ENCODE data around the gene PHOX2B. TPM values are rescaled to one million over a fixed set of nuclear protein-coding genes. Genes with fewer than 3 reads are reported as not detected.
A peak's percentile ranks its signal among the peaks of the same experiment; 100 is the strongest.

The PHOX2B gene
- polyA plus RNA-seq, 2 donors, result not detected

DNA sequence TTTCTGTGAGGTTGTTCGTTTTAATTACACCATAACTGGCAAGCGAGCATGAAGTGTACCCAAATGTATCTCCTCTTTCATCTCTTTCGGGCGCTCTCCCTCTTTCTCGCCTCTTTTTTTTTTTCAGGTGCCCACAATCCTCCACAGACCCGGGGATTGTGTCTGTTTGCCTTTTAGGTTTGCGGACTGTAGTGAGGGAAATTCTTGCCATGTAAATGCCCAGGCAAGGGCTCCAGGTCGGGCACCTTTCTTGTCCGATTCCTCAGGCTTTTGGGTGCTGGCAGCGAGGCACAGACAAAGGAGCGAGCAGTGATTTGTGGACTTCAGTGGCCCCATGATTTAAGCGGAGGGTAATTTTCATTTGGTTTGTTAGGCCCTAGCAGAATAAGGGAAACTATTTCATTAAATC, 1.1 kb upstream of the PHOX2B start:
- Histone ChIP-seq H3K27me3 (ENCODE audit: control insufficient read depth in 1 of 2, insufficient read depth in 2 of 2, low read length in 2 of 2) (peaks cover 17 to 27% of the 10 kb centered on the region in 2 donors), H3K4me1 (ENCODE audit: control insufficient read depth in 2 of 2, insufficient read depth in 2 of 2, low read length in 1 of 2) (peaks cover 2 to 9% of the 10 kb centered on the region in 2 donors), H3K27ac (ENCODE audit: low read depth in 2 of 2, low read length in 1 of 2) (no peak overlapping the region), H3K36me3 (ENCODE audit: control insufficient read depth in 2 of 2, insufficient read depth in 2 of 2, low read length in 1 of 2) (no peaks in the 10 kb centered on the region), H3K4me3 (ENCODE audit: low read depth in 1 of 2, low read length in 2 of 2) (no peak overlapping the region), H3K9me3 (ENCODE audit: control insufficient read depth in 2 of 2, insufficient read depth in 1 of 2, low read depth in 1 of 2, low read length in 1 of 2) (peaks cover 0 to 9% of the 10 kb centered on the region in 2 donors)
- 14 to 17% methylated on average over 12 of the region's 12 CpGs for WGBS, 2 donors

DNA sequence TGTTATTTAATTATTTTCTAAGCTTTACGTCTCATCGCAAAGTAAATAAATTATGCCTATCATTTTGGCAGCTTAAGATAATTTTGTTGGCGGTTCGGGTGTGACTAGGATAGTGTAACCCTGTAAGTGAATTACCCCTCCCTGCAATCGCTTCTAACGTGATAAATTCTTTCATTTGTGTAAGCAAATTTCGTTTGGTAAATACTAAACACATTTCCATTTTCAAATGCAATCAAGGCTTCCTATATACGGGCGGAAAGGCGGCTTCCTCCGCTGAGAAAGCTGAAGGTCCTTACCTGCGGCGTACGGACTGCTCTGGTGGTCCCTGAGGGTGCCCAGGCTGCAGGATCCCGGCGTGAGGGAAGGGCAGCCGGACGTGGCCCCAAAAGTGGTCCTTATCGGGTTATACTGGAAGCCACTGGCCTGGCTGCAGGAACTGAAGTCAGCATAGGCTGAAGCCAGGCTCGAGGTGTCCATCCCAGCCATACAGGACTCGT, 403 bp downstream of the PHOX2B start:
- Histone ChIP-seq H3K27ac (ENCODE audit: low read depth in 2 of 2, low read length in 1 of 2) (no peak overlapping the region), H3K4me1 (ENCODE audit: control insufficient read depth in 2 of 2, insufficient read depth in 2 of 2, low read length in 1 of 2) (peaks cover 2 to 9% of the 10 kb centered on the region in 2 donors)

DNA sequence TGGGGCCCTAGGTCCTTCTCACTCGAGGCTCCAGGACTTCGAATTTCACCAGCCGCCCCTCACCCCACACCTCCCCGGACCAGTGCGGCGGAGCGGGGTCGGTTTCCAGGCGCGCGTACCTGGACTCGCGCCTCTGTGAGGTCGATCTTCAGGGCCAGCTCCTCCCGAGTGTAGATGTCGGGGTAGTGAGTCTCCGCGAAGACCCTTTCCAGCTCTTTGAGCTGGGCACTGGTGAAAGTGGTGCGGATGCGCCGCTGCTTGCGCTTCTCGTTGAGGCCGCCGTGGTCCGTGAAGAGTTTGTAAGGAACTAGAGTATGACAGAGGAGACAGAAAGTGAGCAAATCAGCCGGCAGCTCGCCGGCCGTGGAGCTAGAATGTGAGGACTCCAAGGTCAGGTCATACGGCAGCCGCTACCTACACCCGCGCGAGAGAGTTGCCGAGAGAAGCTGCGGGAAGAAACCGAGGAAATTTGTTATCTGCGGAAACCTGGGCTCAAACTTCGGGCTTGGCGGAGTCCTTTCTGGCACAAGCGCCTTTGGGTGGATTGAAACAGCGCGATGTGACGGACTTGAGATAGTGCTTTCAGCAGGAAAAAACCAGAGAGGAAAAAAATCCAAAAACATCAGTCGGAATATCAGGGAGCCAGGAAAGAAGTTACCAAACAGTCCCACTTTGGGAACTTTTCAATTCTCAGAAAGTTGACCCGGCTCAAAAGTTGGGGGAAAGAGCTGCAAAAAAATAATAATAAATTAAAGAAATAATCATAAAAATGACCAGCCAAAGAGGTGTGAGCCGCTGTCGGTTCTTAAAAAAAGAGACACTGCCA, 1.1 kb downstream of the PHOX2B start:
- Histone ChIP-seq H3K27me3 (ENCODE audit: control insufficient read depth in 1 of 2, insufficient read depth in 2 of 2, low read length in 2 of 2) (peaks cover 17 to 30% of the 10 kb centered on the region in 2 donors), H3K4me1 (ENCODE audit: control insufficient read depth in 2 of 2, insufficient read depth in 2 of 2, low read length in 1 of 2) (peaks cover 2 to 9% of the 10 kb centered on the region in 2 donors), H3K9me3 (ENCODE audit: control insufficient read depth in 2 of 2, insufficient read depth in 1 of 2, low read depth in 1 of 2, low read length in 1 of 2) (peaks cover 0 to 11% of the 10 kb centered on the region in 2 donors), H3K36me3 (ENCODE audit: control insufficient read depth in 2 of 2, insufficient read depth in 2 of 2, low read length in 1 of 2) (no peaks in the 10 kb centered on the region), H3K27ac (ENCODE audit: low read depth in 2 of 2, low read length in 1 of 2) (no peak overlapping the region), H3K4me3 (ENCODE audit: low read depth in 1 of 2, low read length in 2 of 2) (no peak overlapping the region)
- WGBS, 2 donors, result 10 to 11% methylated on average over 49 of the region's 49 CpGs

More for the DNA sequence above, 403 bp downstream of the PHOX2B start:
- peaks cover 0 to 11% of the 10 kb centered on the region in 2 donors for H3K9me3 ChIP-seq (ENCODE audit: control insufficient read depth in 2 of 2, insufficient read depth in 1 of 2, low read depth in 1 of 2, low read length in 1 of 2)
- WGBS, 2 donors, result 8 to 9% methylated on average over 21 of the region's 21 CpGs
- H3K27me3 ChIP-seq (ENCODE audit: control insufficient read depth in 1 of 2, insufficient read depth in 2 of 2, low read length in 2 of 2), result peaks cover 17 to 30% of the 10 kb centered on the region in 2 donors
- H3K4me3 ChIP-seq (ENCODE audit: low read depth in 1 of 2, low read length in 2 of 2), result no peak overlapping the region
- H3K36me3 ChIP-seq (ENCODE audit: control insufficient read depth in 2 of 2, insufficient read depth in 2 of 2, low read length in 1 of 2), result no peaks in the 10 kb centered on the region

DNA sequence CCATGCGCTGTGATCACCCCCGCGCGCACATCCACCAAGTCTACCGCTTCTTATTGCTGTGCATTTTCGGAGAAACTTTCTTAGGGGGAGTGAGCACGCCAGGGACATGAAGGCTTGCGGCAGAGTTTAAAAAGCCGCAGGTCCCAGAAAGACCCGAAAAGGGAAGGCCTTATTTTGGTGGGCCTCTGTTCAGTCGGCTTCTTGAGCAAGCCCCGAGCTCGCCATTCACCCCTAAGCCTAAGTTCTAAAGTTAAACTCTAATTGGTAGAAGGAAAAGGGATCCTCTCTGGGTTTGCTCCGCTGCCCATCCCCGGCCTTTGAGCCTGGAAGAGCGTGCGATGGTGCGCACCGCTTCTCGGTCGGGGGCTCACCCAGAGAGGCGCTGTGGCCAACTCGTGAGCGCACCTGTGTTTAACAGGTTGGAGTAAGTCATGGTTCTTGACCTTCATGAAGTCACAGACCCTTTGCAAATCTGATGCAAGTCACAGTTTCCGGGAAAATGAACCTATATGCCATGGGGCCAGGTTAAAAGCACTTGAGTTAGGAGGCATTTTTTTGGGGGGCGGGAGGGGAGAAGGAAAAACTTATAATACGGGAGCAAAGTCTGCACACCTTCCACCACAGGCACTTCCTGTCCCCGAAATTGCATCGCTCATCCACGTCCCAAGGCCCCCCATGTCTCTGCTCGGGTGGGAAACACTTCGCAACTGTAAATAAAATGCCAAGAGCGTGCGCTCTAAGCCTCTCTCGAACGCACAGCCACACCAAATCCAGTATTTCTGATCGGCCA, 1.9 kb downstream of the PHOX2B start:
- Histone ChIP-seq H3K27me3 (ENCODE audit: control insufficient read depth in 1 of 2, insufficient read depth in 2 of 2, low read length in 2 of 2) (peaks cover 17 to 29% of the 10 kb centered on the region in 2 donors), H3K4me3 (ENCODE audit: low read depth in 1 of 2, low read length in 2 of 2) (peak overlapping the region in 1 of 2 donors; percentile 0), H3K27ac (ENCODE audit: low read depth in 2 of 2, low read length in 1 of 2) (no peak overlapping the region), H3K4me1 (ENCODE audit: control insufficient read depth in 2 of 2, insufficient read depth in 2 of 2, low read length in 1 of 2) (peaks cover 2 to 9% of the 10 kb centered on the region in 2 donors), H3K9me3 (ENCODE audit: control insufficient read depth in 2 of 2, insufficient read depth in 1 of 2, low read depth in 1 of 2, low read length in 1 of 2) (peaks cover 0 to 11% of the 10 kb centered on the region in 2 donors), H3K36me3 (ENCODE audit: control insufficient read depth in 2 of 2, insufficient read depth in 2 of 2, low read length in 1 of 2) (no peaks in the 10 kb centered on the region)
- 14 to 17% methylated on average over 37 of the region's 37 CpGs for WGBS, 2 donors

DNA sequence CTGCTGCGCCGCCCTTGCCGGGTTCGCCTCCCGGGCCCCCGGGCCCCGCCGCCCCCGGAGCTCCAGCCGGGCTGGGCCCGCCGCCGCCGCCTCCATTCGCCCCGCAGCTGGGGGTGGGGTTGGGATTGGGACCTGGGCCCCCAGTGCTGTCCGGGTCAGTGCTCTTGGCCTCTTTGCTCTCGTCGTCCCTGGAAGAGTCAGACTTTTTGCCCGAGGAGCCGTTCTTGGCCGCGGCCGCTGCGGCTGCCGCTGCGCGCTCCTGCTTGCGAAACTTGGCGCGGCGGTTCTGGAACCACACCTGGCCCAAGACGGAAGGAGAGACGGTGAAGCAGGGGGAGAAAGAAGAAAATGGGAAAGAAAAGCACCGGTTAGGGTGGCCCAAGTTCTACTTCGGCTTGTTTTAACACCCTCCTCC, 2.5 kb downstream of the PHOX2B start:
- peaks cover 14 to 23% of the 10 kb centered on the region in 2 donors for H3K27me3 ChIP-seq (ENCODE audit: control insufficient read depth in 1 of 2, insufficient read depth in 2 of 2, low read length in 2 of 2)
- 5 to 8% methylated on average over 34 to 36 of the region's 36 CpGs for WGBS, 2 donors
- peak overlapping the region in 1 of 2 donors; percentile 0 for H3K4me3 ChIP-seq (ENCODE audit: low read depth in 1 of 2, low read length in 2 of 2)
- H3K9me3 ChIP-seq (ENCODE audit: control insufficient read depth in 2 of 2, insufficient read depth in 1 of 2, low read depth in 1 of 2, low read length in 1 of 2), result peaks cover 0 to 11% of the 10 kb centered on the region in 2 donors
- peaks cover 2 to 6% of the 10 kb centered on the region in 2 donors for H3K4me1 ChIP-seq (ENCODE audit: control insufficient read depth in 2 of 2, insufficient read depth in 2 of 2, low read length in 1 of 2)
- H3K36me3 ChIP-seq (ENCODE audit: control insufficient read depth in 2 of 2, insufficient read depth in 2 of 2, low read length in 1 of 2), result no peaks in the 10 kb centered on the region
- no peak overlapping the region for H3K27ac ChIP-seq (ENCODE audit: low read depth in 2 of 2, low read length in 1 of 2)

DNA sequence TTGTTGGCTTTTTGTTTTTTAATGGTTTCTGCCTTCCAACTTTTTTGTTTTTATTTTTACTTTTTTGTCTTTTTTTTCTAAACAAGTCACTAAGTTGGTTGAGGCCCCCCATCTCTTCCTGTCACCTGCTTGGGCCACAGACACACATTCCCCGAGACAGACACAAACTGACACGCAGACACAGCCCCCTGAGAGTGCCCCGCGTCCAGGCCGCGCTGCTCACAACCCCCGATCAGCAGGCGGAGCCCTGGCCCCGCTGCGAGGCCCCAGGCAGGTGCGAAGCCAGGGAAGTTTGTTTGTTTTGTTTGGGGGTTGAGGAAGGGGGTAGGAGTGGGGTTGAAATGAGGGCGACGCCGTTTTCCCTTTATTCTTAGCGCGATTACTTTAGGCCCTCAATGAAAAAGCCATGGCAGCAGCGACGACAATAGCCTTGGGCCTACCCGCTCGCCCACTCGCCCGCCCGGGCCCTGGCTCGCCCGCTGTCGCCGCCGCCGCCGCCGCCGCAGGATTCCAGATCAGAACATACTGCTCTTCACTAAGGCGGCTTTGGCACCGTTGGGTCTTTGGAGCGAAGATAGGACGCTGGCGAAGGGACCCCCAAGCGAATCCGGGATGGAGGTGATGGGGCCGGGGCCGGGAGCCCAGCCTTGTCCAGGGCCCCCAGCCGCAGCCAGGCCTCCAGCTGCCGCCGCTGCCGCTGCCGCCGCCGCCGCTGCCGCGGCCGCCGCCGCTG, 3.1 kb downstream of the PHOX2B start:
- no peak overlapping the region for H3K27ac ChIP-seq (ENCODE audit: low read depth in 2 of 2, low read length in 1 of 2)

DNA sequence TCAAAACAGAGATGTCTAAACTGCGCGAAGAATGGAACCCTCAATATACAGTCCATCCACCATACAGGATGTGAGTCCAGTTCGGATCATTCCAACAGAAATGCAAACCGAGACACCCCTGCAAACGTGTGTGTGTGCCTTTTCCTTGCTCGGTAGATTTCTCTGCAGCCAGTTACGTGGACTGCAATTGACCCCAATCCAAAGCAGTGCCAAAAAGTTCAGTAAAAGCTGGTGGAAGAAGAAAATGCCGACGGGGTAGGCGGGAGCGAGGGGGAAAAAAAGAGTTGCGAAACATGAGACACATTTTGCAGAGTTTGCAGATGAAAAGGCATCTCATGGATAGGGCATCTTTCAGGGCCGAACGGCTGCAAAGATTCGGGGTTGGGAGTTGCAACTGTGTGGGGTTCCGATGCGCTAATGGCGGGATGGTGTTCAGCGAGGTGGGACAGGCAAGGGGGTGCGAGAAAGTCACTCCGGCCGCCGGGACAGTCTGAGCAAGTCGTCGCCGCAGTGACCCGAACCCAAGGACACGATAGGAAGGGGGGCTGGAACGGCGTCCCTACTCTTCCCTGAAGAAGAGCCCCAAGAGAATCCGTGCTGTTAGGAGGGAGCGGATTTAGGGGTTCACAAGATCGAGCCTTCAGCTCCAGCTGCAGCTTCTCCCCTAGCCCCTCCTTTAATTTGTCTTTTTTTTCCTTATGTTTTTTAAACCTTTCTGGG, 3.8 kb downstream of the PHOX2B start:
- H3K27me3 ChIP-seq (ENCODE audit: control insufficient read depth in 1 of 2, insufficient read depth in 2 of 2, low read length in 2 of 2), result peaks cover 13 to 23% of the 10 kb centered on the region in 2 donors
- H3K27ac ChIP-seq (ENCODE audit: low read depth in 2 of 2, low read length in 1 of 2), result no peak overlapping the region
- peaks cover 0 to 6% of the 10 kb centered on the region in 2 donors for H3K9me3 ChIP-seq (ENCODE audit: control insufficient read depth in 2 of 2, insufficient read depth in 1 of 2, low read depth in 1 of 2, low read length in 1 of 2)
- H3K4me3 ChIP-seq (ENCODE audit: low read depth in 1 of 2, low read length in 2 of 2), result no peak overlapping the region
- H3K4me1 ChIP-seq (ENCODE audit: control insufficient read depth in 2 of 2, insufficient read depth in 2 of 2, low read length in 1 of 2), result peaks cover 2 to 4% of the 10 kb centered on the region in 2 donors
- no peaks in the 10 kb centered on the region for H3K36me3 ChIP-seq (ENCODE audit: control insufficient read depth in 2 of 2, insufficient read depth in 2 of 2, low read length in 1 of 2)
- WGBS, 2 donors, result 12% methylated on average over 33 of the region's 33 CpGs

More for the DNA sequence above, 3.1 kb downstream of the PHOX2B start:
- Histone ChIP-seq H3K4me3 (ENCODE audit: low read depth in 1 of 2, low read length in 2 of 2) (no peak overlapping the region), H3K36me3 (ENCODE audit: control insufficient read depth in 2 of 2, insufficient read depth in 2 of 2, low read length in 1 of 2) (no peaks in the 10 kb centered on the region), H3K4me1 (ENCODE audit: control insufficient read depth in 2 of 2, insufficient read depth in 2 of 2, low read length in 1 of 2) (peaks cover 2 to 4% of the 10 kb centered on the region in 2 donors), H3K9me3 (ENCODE audit: control insufficient read depth in 2 of 2, insufficient read depth in 1 of 2, low read depth in 1 of 2, low read length in 1 of 2) (peaks cover 0 to 6% of the 10 kb centered on the region in 2 donors), H3K27me3 (ENCODE audit: control insufficient read depth in 1 of 2, insufficient read depth in 2 of 2, low read length in 2 of 2) (peaks cover 12 to 23% of the 10 kb centered on the region in 2 donors)
- WGBS, 2 donors, result 13 to 14% methylated on average over 39 to 54 of the region's 54 CpGs

DNA sequence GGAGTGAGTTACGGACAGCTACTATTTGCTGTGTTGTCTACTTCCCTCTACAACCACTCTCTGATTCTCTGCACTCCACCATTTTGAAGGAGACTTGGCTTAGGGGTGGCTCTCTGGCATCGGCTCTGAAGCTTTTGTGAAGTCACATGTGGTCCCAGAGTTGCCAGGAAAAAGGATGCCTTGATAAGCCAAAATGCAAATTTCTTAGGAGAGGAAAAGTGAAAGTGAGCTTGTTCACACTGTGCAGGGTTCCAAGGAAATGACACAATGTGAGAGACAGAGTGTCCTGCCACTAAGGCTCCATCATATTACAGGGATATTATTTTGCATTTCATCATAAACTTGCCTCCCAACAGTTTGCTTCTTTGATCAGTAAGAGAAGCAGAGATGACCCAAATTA, 7.2 kb downstream of the PHOX2B start:
- Histone ChIP-seq H3K27me3 (ENCODE audit: control insufficient read depth in 1 of 2, insufficient read depth in 2 of 2, low read length in 2 of 2) (peaks cover 3 to 16% of the 10 kb centered on the region in 2 donors), H3K4me3 (ENCODE audit: low read depth in 1 of 2, low read length in 2 of 2) (no peak overlapping the region)
- 60 to 61% methylated on average over 2 of the region's 2 CpGs for WGBS, 2 donors

More for the DNA sequence above, 7.2 kb downstream of the PHOX2B start:
- peaks cover 0 to 4% of the 10 kb centered on the region in 2 donors for H3K4me1 ChIP-seq (ENCODE audit: control insufficient read depth in 2 of 2, insufficient read depth in 2 of 2, low read length in 1 of 2)
- peaks cover 0 to 6% of the 10 kb centered on the region in 2 donors for H3K9me3 ChIP-seq (ENCODE audit: control insufficient read depth in 2 of 2, insufficient read depth in 1 of 2, low read depth in 1 of 2, low read length in 1 of 2)
- no peak overlapping the region for H3K27ac ChIP-seq (ENCODE audit: low read depth in 2 of 2, low read length in 1 of 2)
- no peaks in the 10 kb centered on the region for H3K36me3 ChIP-seq (ENCODE audit: control insufficient read depth in 2 of 2, insufficient read depth in 2 of 2, low read length in 1 of 2)

All from esophagus (tissue), 2 donors.